Right lobe of liver (tissue), 6 donors: ENCODE measurements around the gene DCST1. TPM values are rescaled to one million over a fixed set of nuclear protein-coding genes. Genes with fewer than 3 reads are reported as not detected.

ENCODE experiments used
- ATAC-seq, 4 donors: fragments of 200-7000 bp; cut with Tn5 transposase; one replicate each; pipeline ENCODE4 v1.9.1; 2020; ENCODE audit warnings: mild to moderate bottlenecking in 4 of 4, moderate library complexity in 4 of 4
- DNase-seq, 3 donors: peaks; one replicate each; pipeline ENCODE4 v3.0.0-alpha.2; 2020
- H3K27ac ChIP-seq, 3 donors: fragments of 200-600 bp; one replicate each; pipeline ENCODE4 v1.8.0; 2022
- H3K27me3 ChIP-seq, 2 donors: fragments of 200-600 bp; one replicate each; pipeline ENCODE4 v1.8.0; 2022
- H3K36me3 ChIP-seq, 4 donors: fragments of 200-600 bp; sonication (generic) in 1 of 4; one replicate each; pipeline versions ENCODE4 v1.5.1 to v1.8.0; 2017 to 2022; ENCODE audit warnings: control low read depth in 1 of 4
- H3K4me1 ChIP-seq, 4 donors: fragments of 200-600 bp; sonication (generic) in 1 of 4; one replicate each; pipeline versions ENCODE4 v1.5.1 to v1.8.0; 2017 to 2022; ENCODE audit warnings: control low read depth in 1 of 4
- H3K4me3 ChIP-seq, 3 donors: fragments of 200-600 bp; one replicate each; pipeline ENCODE4 v1.8.0; 2022
- H3K9me3 ChIP-seq, 4 donors: fragments of 200-600 bp; sonication (generic) in 1 of 4; one replicate each; pipeline versions ENCODE4 v1.5.1 to v1.8.0; 2017 to 2022; ENCODE audit warnings: control low read depth in 1 of 4
- CTCF ChIP-seq, 4 donors: fragments of 200-600 bp in 3 of 4; fragments of 450-650 bp in 1 of 4; IDR thresholded peaks; one replicate each; pipeline versions ENCODE4 v1.5.1 to v1.8.0; 2016 to 2022; ENCODE audit warnings: antibody characterized with exemption in 4 of 4, mild to moderate bottlenecking in 2 of 4
- POLR2A ChIP-seq: fragments of 450-650 bp; IDR thresholded peaks from one replicate; pipeline ENCODE4 v1.6.1; 2017; ENCODE audit warnings: antibody characterized with exemption, mild to moderate bottlenecking
- WGBS: methylation state at CpG from one replicate; pipeline ENCODE4 v1.1.6; 2018; ENCODE audit warnings: low coverage, low lambda C conversion rate; ENCODE audit not compliant: insufficient coverage; ENCODE audit errors: missing lambda C conversion rate; 5-methylcytosine and 5-hydroxymethylcytosine counted together
- intact Hi-C, 2 donors: fragments of 100-400 bp; cut with DNase I; formaldehyde crosslinking; loops; one replicate each; pipeline versions ENCODE4 v1.11.2 to v1.14.1; 2022
- total RNA-seq, 6 experiments: library from RNA; depleted of rRNA in 2 of 6; stranded (reverse); fragments of >200 nt in 2 of 6; fragmentation: NEBNext Ultra II Directional in 3 of 6; extraction: Animal tissue kit (Norgen Biotek cat#: 25700) in 3 of 6; gene quantifications; one replicate each; pipeline versions ENCODE4 v1.1.0 to v1.2.4, GENCODE V29; 2016 to 2023
- donor health status: DM: no; HTN: yes; CAD: no.
- donor health status: DM: no; HTN: no; CAD: no.
- donor health status: DM: no; HTN: no; CAD: no.
- donor health status: DM: no; HTN: yes; CAD: no.
- donor health status: DM: no; HTN: yes; CAD: no.

DCST1 gene
- total RNA-seq, 6 experiments from 2014 or later, result not detected

- no peak overlapping the region for H3K4me3 ChIP-seq
- DNase-seq (no peak), ATAC-seq (peak; percentile 50 to 71 (median 62))
- TF ChIP-seq CTCF (IDR thresholded peaks at IDR 0.05), result no peak
- TF ChIP-seq POLR2A, result no peak
- H3K27ac ChIP-seq, result no peak overlapping the region
- no peaks in the 10 kb centered on the region for H3K36me3 ChIP-seq
- intact Hi-C loops, result no loop called here
- H3K4me1 ChIP-seq, result peaks cover 0 to 21% (median 6%) of the 10 kb centered on the region in 4 donors
- no peaks in the 10 kb centered on the region for H3K9me3 ChIP-seq
- 41% methylated on average over 8 of the region's 8 CpGs for WGBS
- H3K27me3 ChIP-seq, result no peaks in the 10 kb centered on the region
Observed at GRCh38 chr1:155038602-155039307, 5.1 kb downstream of the DCST1 start.

GRCh38 chr1:155039308-155039669, 5.7 kb downstream of the DCST1 start:
- Histone ChIP-seq H3K27me3 (no peaks in the 10 kb centered on the region), H3K36me3 (no peaks in the 10 kb centered on the region), H3K4me1 (peaks cover 0 to 26% (median 9%) of the 10 kb centered on the region in 4 donors), H3K27ac (no peak overlapping the region), H3K9me3 (no peaks in the 10 kb centered on the region), H3K4me3 (no peak overlapping the region)
- TF ChIP-seq POLR2A, result no peak
- no peak for TF ChIP-seq CTCF (IDR thresholded peaks at IDR 0.05)
- DNase-seq, result no peak
- 47% methylated on average over 2 of the region's 4 CpGs for WGBS
- no peak for ATAC-seq
- intact Hi-C loops, result no loop called here

GRCh38 chr1:155040358-155041093, 6.9 kb downstream of the DCST1 start:
- Histone ChIP-seq H3K27ac (no peak overlapping the region), H3K4me1 (peaks cover 0 to 32% (median 10%) of the 10 kb centered on the region in 4 donors), H3K4me3 (no peak overlapping the region), H3K9me3 (no peaks in the 10 kb centered on the region), H3K27me3 (no peaks in the 10 kb centered on the region), H3K36me3 (no peaks in the 10 kb centered on the region)
- WGBS, result 97% methylated on average over 8 of the region's 14 CpGs
- DNase-seq (no peak), ATAC-seq (no peak)
- TF ChIP-seq POLR2A (no peak), CTCF (IDR thresholded peaks at IDR 0.05) (no peak)
- intact Hi-C loops, result no loop called here

DNA sequence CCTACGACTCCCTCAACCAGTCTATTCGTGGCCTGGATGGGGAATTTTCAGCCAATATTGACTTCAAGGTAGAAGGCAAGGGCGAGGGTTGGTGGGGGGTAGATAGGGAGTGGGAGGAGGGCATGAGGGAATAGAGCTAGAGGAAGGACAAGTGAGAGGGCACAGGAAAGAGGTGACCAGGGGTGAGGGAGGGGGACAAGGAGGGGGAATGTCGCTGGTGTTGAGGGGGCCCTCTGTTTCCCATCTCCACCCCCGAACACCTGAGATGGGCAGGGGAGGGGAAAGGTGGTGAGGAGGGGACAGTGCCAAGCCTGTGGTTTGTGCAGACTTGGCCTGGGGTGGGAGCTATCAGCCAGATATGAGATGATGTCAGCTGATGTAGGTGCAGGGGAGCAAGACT, 9.2 kb downstream of the DCST1 start:
- Histone ChIP-seq H3K4me1 (peaks cover 0 to 32% (median 10%) of the 10 kb centered on the region in 4 donors), H3K9me3 (no peaks in the 10 kb centered on the region), H3K27me3 (no peaks in the 10 kb centered on the region), H3K27ac (no peak overlapping the region), H3K4me3 (no peak overlapping the region), H3K36me3 (no peaks in the 10 kb centered on the region)
- TF ChIP-seq CTCF (IDR thresholded peaks at IDR 0.05) (no peak), POLR2A (no peak)
- intact Hi-C loops, result no loop called here
- WGBS, result 51% methylated on average over 4 of the region's 5 CpGs
- DNase-seq (no peak), ATAC-seq (no peak)
